T-helper 2 cell treated with Interferon-gamma antibody and Interleukin-4, amounts not matched to agents 5 μg/mL and 100 μg/mL, for 36 hours (primary cell): ENCODE measurements around the gene SMC6.

Experiments used
- DNase-seq: peaks from one replicate; pipeline ENCODE4 v3.0.0; 2021; ENCODE audit warnings: low spot score
- H3K27ac Mint-ChIP-seq: one replicate; pipeline ENCODE4 v1.8.0; 2021; ENCODE audit warnings: mild to moderate bottlenecking, mixed read lengths
- H3K27me3 Mint-ChIP-seq: one replicate; pipeline ENCODE4 v1.8.0; 2021; ENCODE audit warnings: low read depth, mixed read lengths
- H3K36me3 Mint-ChIP-seq: one replicate; pipeline ENCODE4 v1.8.0; 2021; ENCODE audit warnings: low read depth, mixed read lengths
- H3K4me1 Mint-ChIP-seq: one replicate; pipeline ENCODE4 v1.8.0; 2021; ENCODE audit warnings: low read depth, mixed read lengths
- H3K4me3 Mint-ChIP-seq: one replicate; pipeline ENCODE4 v1.8.0; 2022; ENCODE audit warnings: mild to moderate bottlenecking, moderate library complexity, mixed read lengths
- H3K9me3 Mint-ChIP-seq: one replicate; pipeline ENCODE4 v1.8.0; 2021; ENCODE audit warnings: mixed read lengths

Gene SMC6, protein sequence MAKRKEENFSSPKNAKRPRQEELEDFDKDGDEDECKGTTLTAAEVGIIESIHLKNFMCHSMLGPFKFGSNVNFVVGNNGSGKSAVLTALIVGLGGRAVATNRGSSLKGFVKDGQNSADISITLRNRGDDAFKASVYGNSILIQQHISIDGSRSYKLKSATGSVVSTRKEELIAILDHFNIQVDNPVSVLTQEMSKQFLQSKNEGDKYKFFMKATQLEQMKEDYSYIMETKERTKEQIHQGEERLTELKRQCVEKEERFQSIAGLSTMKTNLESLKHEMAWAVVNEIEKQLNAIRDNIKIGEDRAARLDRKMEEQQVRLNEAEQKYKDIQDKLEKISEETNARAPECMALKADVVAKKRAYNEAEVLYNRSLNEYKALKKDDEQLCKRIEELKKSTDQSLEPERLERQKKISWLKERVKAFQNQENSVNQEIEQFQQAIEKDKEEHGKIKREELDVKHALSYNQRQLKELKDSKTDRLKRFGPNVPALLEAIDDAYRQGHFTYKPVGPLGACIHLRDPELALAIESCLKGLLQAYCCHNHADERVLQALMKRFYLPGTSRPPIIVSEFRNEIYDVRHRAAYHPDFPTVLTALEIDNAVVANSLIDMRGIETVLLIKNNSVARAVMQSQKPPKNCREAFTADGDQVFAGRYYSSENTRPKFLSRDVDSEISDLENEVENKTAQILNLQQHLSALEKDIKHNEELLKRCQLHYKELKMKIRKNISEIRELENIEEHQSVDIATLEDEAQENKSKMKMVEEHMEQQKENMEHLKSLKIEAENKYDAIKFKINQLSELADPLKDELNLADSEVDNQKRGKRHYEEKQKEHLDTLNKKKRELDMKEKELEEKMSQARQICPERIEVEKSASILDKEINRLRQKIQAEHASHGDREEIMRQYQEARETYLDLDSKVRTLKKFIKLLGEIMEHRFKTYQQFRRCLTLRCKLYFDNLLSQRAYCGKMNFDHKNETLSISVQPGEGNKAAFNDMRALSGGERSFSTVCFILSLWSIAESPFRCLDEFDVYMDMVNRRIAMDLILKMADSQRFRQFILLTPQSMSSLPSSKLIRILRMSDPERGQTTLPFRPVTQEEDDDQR

DNA sequence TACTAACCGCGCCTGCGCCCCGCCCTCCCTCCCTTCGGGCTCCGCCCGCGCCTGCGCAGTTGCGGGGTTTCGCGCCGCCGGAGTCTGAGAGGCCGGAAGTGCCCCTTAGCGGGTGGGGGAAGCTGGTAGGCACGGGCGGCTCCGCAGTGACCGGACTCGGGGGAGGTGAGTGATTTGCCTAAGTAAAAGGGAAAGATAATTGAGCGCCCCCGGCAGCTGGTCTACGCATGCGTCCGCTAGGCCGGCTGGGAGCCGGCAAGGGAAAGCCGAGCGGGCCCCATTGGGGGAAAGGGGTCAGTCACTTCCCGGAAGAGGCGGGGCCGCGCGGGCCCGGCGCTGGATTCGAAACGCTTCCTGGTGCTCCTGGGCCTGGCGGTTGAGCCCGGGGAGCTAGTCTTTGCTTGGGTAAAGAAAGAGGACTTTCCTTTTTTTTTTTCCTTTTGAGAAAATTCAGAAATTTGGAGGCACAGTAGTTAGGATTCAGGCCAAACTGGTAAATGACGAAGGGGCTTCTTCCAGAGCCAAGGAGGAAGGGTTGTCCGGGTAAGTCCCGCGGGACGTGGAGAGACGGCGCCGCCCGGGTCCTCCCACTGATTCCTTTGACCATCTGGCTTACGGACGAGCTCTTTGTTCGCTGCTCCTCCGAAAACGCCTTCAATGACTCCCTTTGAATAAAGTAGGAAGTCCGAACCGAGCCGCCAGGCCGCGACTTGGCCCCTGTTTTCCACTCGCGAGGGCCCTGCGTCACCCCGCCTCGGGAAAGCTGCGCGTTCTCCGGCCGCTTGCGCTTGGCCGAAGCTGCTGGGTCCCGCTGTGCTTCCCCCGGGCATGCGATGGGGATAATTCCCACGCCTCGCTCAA, at the start of gene SMC6, which contains the start of gene GEN1:
Gene SMC6, minus strand, starts transcription at position 8 of the 861 bp plus-strand sequence. CDS start 7,864 bp downstream, outside the sequence.
Gene GEN1, plus strand, starts transcription at position 336 of the 861 bp plus-strand sequence. CDS start 5,806 bp downstream, outside the sequence.
- no peaks in the 10 kb centered on the region for H3K9me3 Mint-ChIP-seq
- no peaks in the 10 kb centered on the region for H3K27me3 Mint-ChIP-seq

GRCh38 chr2:17800693-17801458, 47.3 kb upstream of the SMC6 start:
- H3K36me3 Mint-ChIP-seq, result no peaks in the 10 kb centered on the region
- H3K9me3 Mint-ChIP-seq, result no peaks in the 10 kb centered on the region
- peaks cover 36% of the 10 kb centered on the region for H3K27me3 Mint-ChIP-seq
- DNase-seq, result no peak
- H3K4me3 Mint-ChIP-seq, result no peak overlapping the region
- H3K4me1 Mint-ChIP-seq, result peaks cover 2% of the 10 kb centered on the region
- no peak overlapping the region for H3K27ac Mint-ChIP-seq

More for the DNA sequence above, at the start of gene SMC6, which contains the start of gene GEN1:
- peak; percentile 90 for DNase-seq
- Mint-ChIP-seq H3K4me1 (peaks cover 41% of the 10 kb centered on the region), H3K27ac (peak within 1 kb of the TSS; percentile 95), H3K36me3 (peaks cover 8% of the 10 kb centered on the region), H3K4me3 (peak within 1 kb of the TSS; percentile 87)

DNA sequence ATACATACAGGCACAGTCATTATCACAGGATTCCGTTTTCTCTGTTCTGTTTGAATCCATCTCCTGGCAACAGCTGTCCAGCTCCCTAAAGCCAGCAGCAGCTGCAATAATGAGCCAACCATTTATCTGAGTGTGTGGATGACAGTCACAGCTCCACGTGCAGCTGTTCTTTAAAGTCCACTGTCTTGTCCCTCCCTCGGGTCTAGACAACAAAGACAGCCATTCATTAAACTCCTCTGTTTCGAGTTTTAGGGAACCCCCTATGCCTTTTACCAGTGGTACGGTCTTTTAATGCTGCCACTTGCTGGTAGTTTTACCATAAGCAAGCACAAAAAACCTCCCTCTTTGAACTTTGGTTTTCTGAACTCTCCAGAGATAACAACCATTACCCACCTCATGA, 46.6 kb upstream of the SMC6 start:
- peaks cover 2% of the 10 kb centered on the region for H3K4me1 Mint-ChIP-seq
- H3K27ac Mint-ChIP-seq, result no peak overlapping the region

DNA sequence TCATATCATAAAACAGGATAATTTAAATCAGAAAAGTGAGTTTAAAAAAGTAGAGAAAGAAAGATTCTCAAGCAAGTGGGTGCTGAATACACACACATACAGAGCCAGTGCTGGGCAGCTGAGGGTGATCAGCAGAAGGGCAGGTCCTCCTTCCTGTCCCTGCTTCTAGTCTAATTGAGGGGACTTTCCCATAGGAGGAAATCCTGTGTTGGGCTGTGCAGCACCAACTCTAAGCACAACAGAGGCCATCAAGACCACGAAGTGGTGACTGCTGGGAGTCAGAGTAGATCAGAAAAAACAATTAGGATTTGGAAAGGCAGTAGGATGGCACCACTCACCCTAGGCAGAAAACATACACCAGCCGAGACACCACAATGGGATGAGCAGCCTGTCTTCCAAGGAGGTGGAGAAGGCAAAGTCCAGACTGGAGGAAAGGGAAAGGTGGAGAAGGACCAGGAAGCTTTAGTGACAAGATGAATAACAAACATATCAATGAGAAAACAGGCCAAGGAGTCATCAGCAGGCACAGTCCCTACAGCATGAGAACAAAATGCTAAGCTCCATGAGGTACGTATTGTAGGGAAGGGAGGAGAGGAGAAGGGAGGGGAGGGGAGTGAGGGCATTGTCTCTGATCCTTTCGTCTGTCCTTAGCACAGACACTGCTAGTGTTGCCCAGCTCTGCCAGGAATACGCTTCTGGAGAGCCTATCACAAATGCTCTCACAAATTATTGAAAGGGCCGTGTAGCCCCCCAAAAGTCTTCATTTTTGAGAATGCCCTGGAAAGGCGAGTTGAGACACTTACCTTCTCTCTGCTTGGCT, 45.9 kb upstream of the SMC6 start:
- Mint-ChIP-seq H3K27ac (no peak overlapping the region), H3K4me1 (peaks cover 2% of the 10 kb centered on the region), H3K36me3 (no peaks in the 10 kb centered on the region), H3K9me3 (no peaks in the 10 kb centered on the region), H3K4me3 (no peak overlapping the region), H3K27me3 (peaks cover 37% of the 10 kb centered on the region)
- no peak for DNase-seq

More for the DNA sequence above, 46.6 kb upstream of the SMC6 start:
- Mint-ChIP-seq H3K27me3 (peaks cover 37% of the 10 kb centered on the region), H3K4me3 (no peak overlapping the region), H3K9me3 (no peaks in the 10 kb centered on the region), H3K36me3 (no peaks in the 10 kb centered on the region)
- DNase-seq, result no peak

- no peaks in the 10 kb centered on the region for H3K9me3 Mint-ChIP-seq
- peaks cover 31% of the 10 kb centered on the region for H3K27me3 Mint-ChIP-seq
These were observed 44.7 kb upstream of the SMC6 start for GRCh38 chr2:17798338-17798737.

DNA sequence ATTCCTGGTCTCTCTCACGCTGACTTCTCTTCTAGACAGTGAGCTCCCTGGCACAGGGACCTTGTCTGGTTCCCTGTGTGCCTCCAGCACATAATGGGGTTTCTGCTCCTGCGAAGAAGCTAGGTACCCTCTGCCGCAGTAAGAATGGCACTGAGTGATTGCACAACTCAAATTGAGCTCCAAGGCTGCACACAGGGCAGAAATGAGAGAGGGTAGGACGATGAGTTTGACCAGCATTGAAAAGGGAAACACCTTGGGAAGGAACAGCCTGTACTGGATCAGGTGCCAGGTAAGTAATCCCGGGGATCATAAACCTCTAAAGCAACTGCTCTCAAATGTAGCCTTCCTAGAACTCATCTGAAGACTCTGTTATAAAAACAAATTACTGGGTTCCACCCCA, 41.7 kb upstream of the SMC6 start:
- no peaks in the 10 kb centered on the region for H3K9me3 Mint-ChIP-seq
- H3K27me3 Mint-ChIP-seq, result peaks cover 51% of the 10 kb centered on the region
- H3K4me3 Mint-ChIP-seq, result no peak overlapping the region
- no peak for DNase-seq
- peaks cover 19% of the 10 kb centered on the region for H3K4me1 Mint-ChIP-seq
- H3K27ac Mint-ChIP-seq, result no peak overlapping the region
- no peaks in the 10 kb centered on the region for H3K36me3 Mint-ChIP-seq

More at GRCh38 chr2:17798338-17798737, 44.7 kb upstream of the SMC6 start:
- DNase-seq, result no peak
- H3K4me3 Mint-ChIP-seq, result no peak overlapping the region
- peaks cover 4% of the 10 kb centered on the region for H3K4me1 Mint-ChIP-seq
- H3K27ac Mint-ChIP-seq, result no peak overlapping the region
- H3K36me3 Mint-ChIP-seq, result no peaks in the 10 kb centered on the region

DNA sequence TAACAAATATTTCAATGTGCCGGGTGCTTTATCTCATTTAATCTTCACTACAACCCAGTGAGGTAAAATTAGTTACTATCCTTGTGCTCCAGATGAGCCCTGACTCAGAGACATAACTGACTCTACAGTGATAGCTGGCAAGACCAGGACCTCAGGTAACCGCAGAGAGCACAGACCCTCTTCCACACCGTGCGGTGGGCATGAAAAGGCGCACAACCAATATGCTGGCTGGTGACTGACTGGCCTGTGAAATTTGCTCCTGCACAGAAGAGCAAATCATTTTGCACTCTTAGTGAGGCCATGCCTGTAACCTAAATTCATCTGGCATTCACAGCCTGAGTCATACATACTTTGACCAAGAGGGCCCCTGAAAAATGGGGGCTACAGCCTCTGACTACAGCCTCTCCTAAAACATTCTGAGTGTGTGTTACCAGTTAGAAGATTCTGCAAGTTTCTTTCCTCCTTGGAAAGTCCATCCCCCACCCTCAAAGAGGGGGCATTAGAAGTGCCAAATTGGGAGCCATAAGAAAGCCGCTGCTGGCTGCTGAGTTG, 40.3 kb upstream of the SMC6 start:
- H3K4me1 Mint-ChIP-seq, result peaks cover 17% of the 10 kb centered on the region
- no peak overlapping the region for H3K4me3 Mint-ChIP-seq
- peaks cover 45% of the 10 kb centered on the region for H3K27me3 Mint-ChIP-seq
- no peaks in the 10 kb centered on the region for H3K9me3 Mint-ChIP-seq
- no peak for DNase-seq
- H3K27ac Mint-ChIP-seq, result no peak overlapping the region
- H3K36me3 Mint-ChIP-seq, result no peaks in the 10 kb centered on the region

GRCh38 chr2:17793296-17793695, 39.7 kb upstream of the SMC6 start:
- no peak for DNase-seq
- Mint-ChIP-seq H3K36me3 (no peaks in the 10 kb centered on the region), H3K4me3 (no peak overlapping the region), H3K9me3 (no peaks in the 10 kb centered on the region), H3K4me1 (peaks cover 17% of the 10 kb centered on the region), H3K27me3 (peaks cover 43% of the 10 kb centered on the region), H3K27ac (no peak overlapping the region)

GRCh38 chr2:17792515-17792914, 38.9 kb upstream of the SMC6 start:
- peaks cover 17% of the 10 kb centered on the region for H3K4me1 Mint-ChIP-seq
- H3K27me3 Mint-ChIP-seq, result peaks cover 41% of the 10 kb centered on the region
- H3K27ac Mint-ChIP-seq, result no peak overlapping the region
- no peaks in the 10 kb centered on the region for H3K9me3 Mint-ChIP-seq
- no peaks in the 10 kb centered on the region for H3K36me3 Mint-ChIP-seq
- no peak overlapping the region for H3K4me3 Mint-ChIP-seq
- peak; percentile 18 for DNase-seq

- Mint-ChIP-seq H3K36me3 (no peaks in the 10 kb centered on the region), H3K9me3 (no peaks in the 10 kb centered on the region)
These were observed 38.2 kb upstream of the SMC6 start for GRCh38 chr2:17791817-17792130.

DNA sequence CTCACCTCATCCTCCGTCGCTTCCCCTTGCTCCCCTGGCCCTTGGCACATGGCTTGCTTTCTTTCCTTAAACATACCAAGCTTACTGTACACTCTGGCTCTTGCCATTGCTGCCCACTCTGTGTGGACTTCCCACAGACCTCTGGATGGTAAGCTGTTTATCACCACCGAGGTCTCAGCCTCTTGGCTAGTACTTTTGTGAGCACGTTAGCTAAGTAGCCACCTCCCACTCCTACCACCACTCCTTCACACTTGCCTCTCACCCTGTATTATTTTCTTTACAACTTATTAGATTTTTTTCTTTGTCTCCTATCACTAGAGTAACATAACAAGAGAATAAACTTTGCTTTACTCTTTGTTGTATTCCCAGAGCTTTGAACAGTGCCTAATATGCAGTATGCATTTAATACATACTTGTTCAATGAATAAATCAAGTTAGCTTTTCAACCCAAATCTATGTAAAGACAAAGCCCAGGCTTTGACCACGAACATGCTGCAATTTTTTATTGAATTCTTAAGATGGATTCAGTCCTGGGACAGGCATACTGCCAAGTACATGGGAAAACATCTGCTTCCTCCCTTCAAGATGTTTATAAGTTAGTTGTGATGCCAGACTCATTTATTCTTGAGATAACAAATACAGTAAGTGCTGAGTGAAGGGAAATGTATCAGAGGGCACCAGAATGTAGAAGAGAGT, 37.7 kb upstream of the SMC6 start:
- Mint-ChIP-seq H3K4me3 (no peak overlapping the region), H3K27me3 (peaks cover 36% of the 10 kb centered on the region), H3K36me3 (no peaks in the 10 kb centered on the region), H3K9me3 (no peaks in the 10 kb centered on the region), H3K27ac (no peak overlapping the region), H3K4me1 (peaks cover 17% of the 10 kb centered on the region)
- no peak for DNase-seq

More at GRCh38 chr2:17791817-17792130, 38.2 kb upstream of the SMC6 start:
- H3K27me3 Mint-ChIP-seq, result peaks cover 41% of the 10 kb centered on the region
- no peak for DNase-seq
- peaks cover 17% of the 10 kb centered on the region for H3K4me1 Mint-ChIP-seq
- H3K27ac Mint-ChIP-seq, result no peak overlapping the region
- H3K4me3 Mint-ChIP-seq, result no peak overlapping the region
